PC-3 (cell line): ENCODE data around the gene PAN3. TPM values are rescaled to one million over a fixed set of nuclear protein-coding genes. Genes with fewer than 3 reads are reported as not detected.

Source experiments
- ATAC-seq: fragments of 200-7000 bp; cut with Tn5 transposase; 2 replicates; pipeline ENCODE4 v1.9.1; 2020; ENCODE audit warnings: mild to moderate bottlenecking, moderate library complexity
- BruUV-seq: library from RNA; stranded (reverse); fragments of 400-500 nt; replicated peaks from 2 replicates; lab custom pipeline; 2021; lab: Mats Ljungman, UMichigan
- CTCF ChIA-PET: fragments of 300-600 bp; sonication (Branson Sonifier 250); formaldehyde crosslinking; loops from one replicate; lab custom pipeline; 2022; ENCODE audit warnings: antibody characterized with exemption; lab: Charles Lee
- POLR2A ChIA-PET: fragments of 300-600 bp; sonication (Branson Sonifier 250); formaldehyde crosslinking; loops from one replicate; lab custom pipeline; 2022; ENCODE audit warnings: antibody characterized with exemption; ENCODE audit not compliant: unreplicated experiment; lab: Charles Lee
- DNase-seq: peaks from one replicate; pipeline ENCODE4 v3.0.0-alpha.2; 2015
- H2AFZ ChIP-seq: fragments of 300-600 bp; sonication (generic); 2 replicates; pipeline ENCODE4 v1.6.0; 2016; ENCODE audit warnings: antibody characterized with exemption, low read length
- H3F3A ChIP-seq: fragments of 300-600 bp; sonication (generic); one replicate; pipeline ENCODE4 v1.6.0; 2017; ENCODE audit warnings: antibody characterized with exemption, low read length, control low read depth, mild to moderate bottlenecking; ENCODE audit not compliant: unreplicated experiment
- H3K27ac ChIP-seq: fragments of 300-600 bp; sonication (generic); 2 replicates; pipeline ENCODE4 v1.5.1; 2016; ENCODE audit warnings: mild to moderate bottlenecking, low read length
- H3K27me3 ChIP-seq: fragments of 300-600 bp; sonication (generic); 2 replicates; pipeline ENCODE4 v1.6.1; 2016; ENCODE audit warnings: low read length, mixed read lengths
- H3K36me3 ChIP-seq: fragments of 300-600 bp; sonication (generic); 2 replicates; pipeline ENCODE4 v1.6.1; 2016; ENCODE audit warnings: low read depth, mixed run types, low read length, mixed read lengths
- H3K4me1 ChIP-seq: fragments of 300-600 bp; sonication (generic); 2 replicates; pipeline ENCODE4 v1.5.1; 2016; ENCODE audit warnings: low read length; ENCODE audit not compliant: insufficient read depth
- H3K4me2 ChIP-seq: fragments of 300-600 bp; sonication (generic); 2 replicates; pipeline ENCODE4 v1.6.0; 2016; ENCODE audit warnings: low read length
- H3K4me3 ChIP-seq: fragments of 300-600 bp; sonication (generic); 2 replicates; pipeline ENCODE4 v1.5.1; 2016; ENCODE audit warnings: mild to moderate bottlenecking, low read length, mixed read lengths
- H3K79me2 ChIP-seq: fragments of 300-600 bp; sonication (generic); 2 replicates; pipeline ENCODE4 v1.6.1; 2017; ENCODE audit warnings: low read length, mixed read lengths
- H3K9ac ChIP-seq: fragments of 300-600 bp; sonication (generic); 2 replicates; pipeline ENCODE4 v1.6.0; 2016; ENCODE audit warnings: mild to moderate bottlenecking, low read length
- H3K9me2 ChIP-seq: fragments of 300-600 bp; sonication (generic); replicated peaks from 2 replicates; pipeline ENCODE4 v1.6.1; 2016; ENCODE audit warnings: mixed run types, low read length, mixed read lengths
- H3K9me3 ChIP-seq: fragments of 300-600 bp; sonication (generic); 2 replicates; pipeline ENCODE4 v1.6.1; 2016; ENCODE audit warnings: low read length, mixed read lengths
- H4K20me1 ChIP-seq: fragments of 300-600 bp; sonication (generic); 2 replicates; pipeline ENCODE4 v1.6.1; 2016; ENCODE audit warnings: low read length, mixed read lengths
- EZH2 ChIP-seq: fragments of 300-600 bp; sonication (generic); IDR thresholded peaks from one replicate; pipeline ENCODE4 v1.6.1; 2017; ENCODE audit warnings: antibody characterized with exemption, mild to moderate bottlenecking, low read length; ENCODE audit not compliant: unreplicated experiment
- EZH2phosphoT487 ChIP-seq: fragments of 300-600 bp; sonication (generic); IDR thresholded peaks from 2 replicates; pipeline ENCODE4 v1.6.1; 2018; ENCODE audit warnings: mild to moderate bottlenecking, antibody characterized with exemption, low read length, borderline replicate concordance
- intact Hi-C: fragments of 100-400 bp; cut with micrococcal nuclease; formaldehyde crosslinking; loops from 2 replicates; pipeline ENCODE4 v1.9.0; 2023
- total RNA-seq: library from RNA; depleted of rRNA; stranded (reverse); fragments of >200 nt; gene quantifications from 2 replicates; pipeline ENCODE4 v1.2.3, GENCODE V29; 2014
- TF ChIP-seq, protein P1 (sequence below): fragments of 300-600 bp; sonication (generic); conservative IDR thresholded peaks from 2 replicates; pipeline ENCODE4 v1.5.1; 2017; ENCODE audit warnings: antibody characterized with exemption, low read depth, mild to moderate bottlenecking, low read length

PAN3 gene
- total RNA-seq, 1 experiment from 2014 or later: 14.6 TPM

DNA sequence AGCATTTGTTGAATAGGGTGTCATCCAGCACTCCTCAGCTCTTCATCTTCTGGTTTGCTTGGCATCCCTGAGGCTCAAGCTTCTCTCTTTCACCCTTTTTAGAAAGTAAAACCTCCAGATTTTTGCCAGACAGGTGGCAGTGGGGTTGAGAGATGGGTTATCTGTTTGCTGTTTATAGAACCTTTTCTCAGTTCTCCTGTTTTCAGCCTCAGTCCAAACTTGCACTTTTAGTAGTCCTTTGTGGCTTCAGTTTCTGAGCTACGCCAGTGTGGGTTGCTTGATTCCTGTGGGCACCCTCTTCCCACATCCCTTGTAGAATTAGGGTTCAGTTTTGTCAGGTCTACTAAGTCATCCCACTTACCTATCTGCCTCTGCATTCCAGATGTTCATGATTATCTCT, 147.9 kb downstream of the PAN3 start:
- ChIA-PET POLR2A (no interaction called here), CTCF (no interaction called here)
- no peaks in the 10 kb centered on the region for H3K9me3 ChIP-seq
- no peak overlapping the region for H3K27ac ChIP-seq
- H3K4me3 ChIP-seq: no peak overlapping the region
- ATAC-seq (no peak), DNase-seq (no peak)
- intact Hi-C loops: no loop called here
- no peak overlapping the region for H2AFZ ChIP-seq
- BruUV-seq: no TSS peak
- TF ChIP-seq EZH2: no peak
- TF ChIP-seq, protein P1, sequence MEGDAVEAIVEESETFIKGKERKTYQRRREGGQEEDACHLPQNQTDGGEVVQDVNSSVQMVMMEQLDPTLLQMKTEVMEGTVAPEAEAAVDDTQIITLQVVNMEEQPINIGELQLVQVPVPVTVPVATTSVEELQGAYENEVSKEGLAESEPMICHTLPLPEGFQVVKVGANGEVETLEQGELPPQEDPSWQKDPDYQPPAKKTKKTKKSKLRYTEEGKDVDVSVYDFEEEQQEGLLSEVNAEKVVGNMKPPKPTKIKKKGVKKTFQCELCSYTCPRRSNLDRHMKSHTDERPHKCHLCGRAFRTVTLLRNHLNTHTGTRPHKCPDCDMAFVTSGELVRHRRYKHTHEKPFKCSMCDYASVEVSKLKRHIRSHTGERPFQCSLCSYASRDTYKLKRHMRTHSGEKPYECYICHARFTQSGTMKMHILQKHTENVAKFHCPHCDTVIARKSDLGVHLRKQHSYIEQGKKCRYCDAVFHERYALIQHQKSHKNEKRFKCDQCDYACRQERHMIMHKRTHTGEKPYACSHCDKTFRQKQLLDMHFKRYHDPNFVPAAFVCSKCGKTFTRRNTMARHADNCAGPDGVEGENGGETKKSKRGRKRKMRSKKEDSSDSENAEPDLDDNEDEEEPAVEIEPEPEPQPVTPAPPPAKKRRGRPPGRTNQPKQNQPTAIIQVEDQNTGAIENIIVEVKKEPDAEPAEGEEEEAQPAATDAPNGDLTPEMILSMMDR: no peak
- no peak for TF ChIP-seq EZH2phosphoT487
- no peaks in the 10 kb centered on the region for H3K27me3 ChIP-seq
- peaks cover 10% of the 10 kb centered on the region for H3K36me3 ChIP-seq
- H4K20me1 ChIP-seq: no peaks in the 10 kb centered on the region
- H3K9me2 ChIP-seq: no peaks in the 10 kb centered on the region
- no peak overlapping the region for H3K9ac ChIP-seq
- H3F3A ChIP-seq: no peaks in the 10 kb centered on the region
- H3K4me2 ChIP-seq: no peak overlapping the region
- H3K4me1 ChIP-seq: no peaks in the 10 kb centered on the region
- no peaks in the 10 kb centered on the region for H3K79me2 ChIP-seq

DNA sequence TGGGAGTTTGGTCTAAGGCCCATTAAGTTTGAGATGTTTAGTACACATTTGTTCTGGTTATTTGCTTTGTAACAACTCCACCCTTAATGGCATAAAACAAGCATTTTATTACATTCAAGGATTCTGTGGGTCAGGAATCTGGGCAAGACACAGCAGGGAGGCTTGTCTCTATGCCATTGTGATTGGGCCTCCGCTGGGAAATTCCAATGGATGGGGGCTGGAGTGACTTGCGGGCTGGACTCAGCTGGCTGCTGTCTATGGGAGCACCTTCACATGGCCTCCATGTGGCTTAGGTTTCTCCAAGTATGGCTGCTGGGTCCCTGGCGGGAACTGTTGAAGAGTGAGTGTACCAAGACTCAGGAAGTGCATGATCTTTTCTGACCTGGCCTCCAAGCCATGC, 159.0 kb downstream of the PAN3 start:
- H3K9ac ChIP-seq: no peak overlapping the region
- no peaks in the 10 kb centered on the region for H4K20me1 ChIP-seq
- BruUV-seq: no TSS peak
- H3K27me3 ChIP-seq: no peaks in the 10 kb centered on the region
- no peak overlapping the region for H3K4me2 ChIP-seq
- H3K4me3 ChIP-seq: no peak overlapping the region
- no peaks in the 10 kb centered on the region for H3K79me2 ChIP-seq
- peaks cover 6% of the 10 kb centered on the region; the same call in 1 of the 2 replicates for H3K36me3 ChIP-seq
- ATAC-seq (no peak), DNase-seq (no peak)
- H3K27ac ChIP-seq: no peak overlapping the region
- H3F3A ChIP-seq: no peaks in the 10 kb centered on the region
- TF ChIP-seq EZH2phosphoT487 (no peak), EZH2 (no peak)
- TF ChIP-seq, protein P1: no peak
- intact Hi-C loops: no loop called here
- H3K9me3 ChIP-seq: no peaks in the 10 kb centered on the region
- no peaks in the 10 kb centered on the region for H3K9me2 ChIP-seq
- H2AFZ ChIP-seq: no peak overlapping the region
- POLR2A ChIA-PET: no interaction called here
- CTCF ChIA-PET: no interaction called here
- H3K4me1 ChIP-seq: no peaks in the 10 kb centered on the region

DNA sequence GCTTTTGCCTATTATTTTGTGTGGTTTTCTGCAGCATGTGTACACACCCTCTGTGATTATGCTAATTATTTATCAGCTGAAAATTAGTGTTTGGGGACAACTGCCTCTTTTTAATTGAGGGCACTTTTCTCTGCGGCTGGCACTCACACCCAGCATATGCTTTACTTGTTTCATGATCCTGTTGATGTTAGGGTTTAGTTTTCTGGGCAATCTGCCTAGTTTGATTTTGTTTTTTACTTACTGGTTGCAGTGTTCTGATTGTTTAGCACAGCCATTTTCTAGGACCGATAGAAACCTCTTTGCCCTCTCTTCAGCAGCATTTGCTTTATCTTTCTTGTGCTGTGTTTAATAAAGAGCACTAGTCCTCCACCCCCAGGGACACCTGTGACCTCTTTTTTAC, 161.6 kb downstream of the PAN3 start:
- no TSS peak for BruUV-seq
- POLR2A ChIA-PET: no interaction called here
- DNase-seq: no peak

More for the DNA sequence above, 161.6 kb downstream of the PAN3 start:
- CTCF ChIA-PET: no interaction called here
- Histone ChIP-seq H2AFZ (no peak overlapping the region), H3K36me3 (peaks cover 4% of the 10 kb centered on the region; the same call in 1 of the 2 replicates), H3K9me3 (no peaks in the 10 kb centered on the region), H3K9ac (no peak overlapping the region), H4K20me1 (no peaks in the 10 kb centered on the region), H3K27me3 (no peaks in the 10 kb centered on the region), H3F3A (no peaks in the 10 kb centered on the region), H3K27ac (no peak overlapping the region), H3K4me2 (no peak overlapping the region), H3K4me3 (no peak overlapping the region), H3K9me2 (no peaks in the 10 kb centered on the region), H3K4me1 (no peaks in the 10 kb centered on the region), H3K79me2 (no peaks in the 10 kb centered on the region)
- no peak for ATAC-seq
- TF ChIP-seq, protein P1: no peak
- TF ChIP-seq EZH2: no peak
- TF ChIP-seq EZH2phosphoT487: no peak
- intact Hi-C loops: no loop called here
